ENCODE results near the gene APIP. TPM values are rescaled to one million over a fixed set of nuclear protein-coding genes. Genes with fewer than 3 reads are reported as not detected.

APIP gene
- total and polyA plus RNA-seq, 2 of the 8 experiments (the other 6 are each of a cell fraction or from before 2014, with no cell fraction given) = 10.4 to 25.7 TPM

GRCh38 chr11:34833602-34834001 lies 82.6 kb downstream of the APIP start:
- Histone ChIP-seq H3K4me2 (ENCODE audit: insufficient read depth in 1 of 2, low read depth in 2 of 2, low read length in 2 of 2) (no peak overlapping the region), H3K27me3 (replicated peaks in 1 of 4; ENCODE audit: control insufficient read depth in 3 of 4, extremely low read depth in 1 of 4, insufficient read depth in 3 of 4, low read length in 3 of 4) (no peaks in the 10 kb centered on the region), H3K79me1 (ENCODE audit: low read depth, low read length) (no peaks in the 10 kb centered on the region), H4K8ac (ENCODE audit: extremely low read depth, insufficient read depth, low read length) (no peak overlapping the region), H2BK5ac (ENCODE audit: low read depth, low read length) (no peak overlapping the region), H2BK120ac (replicated peaks; ENCODE audit: low read depth, low read length) (no peak overlapping the region), H2AFZ (ENCODE audit: low read length) (no peak overlapping the region), H4K91ac (replicated peaks; ENCODE audit: insufficient read length, low read length) (no peak overlapping the region), H3K4me1 (replicated peaks in 1 of 4; ENCODE audit: control insufficient read depth in 3 of 4, insufficient read depth in 4 of 4, low read length in 3 of 4) (peaks cover 0 to 4% (median 0%) of the 10 kb centered on the region in 4 experiments; a peak in 2 of 7 replicates), H3K4ac (replicated peaks; ENCODE audit: insufficient read length, low read depth, low read length) (no peak overlapping the region), H4K5ac (ENCODE audit: insufficient read length, low read depth, low read length) (no peak overlapping the region), H3K4me3 (ENCODE audit: extremely low read depth in 1 of 4, insufficient read depth in 2 of 4, low read depth in 3 of 4, low read length in 4 of 4) (no peak overlapping the region), H3K36me3 (ENCODE audit: control insufficient read depth in 2 of 4, insufficient read depth in 4 of 4, low read length in 3 of 4) (no peaks in the 10 kb centered on the region), H2AK5ac (ENCODE audit: low read depth, low read length) (no peak overlapping the region), H3K23me2 (ENCODE audit: low read depth, low read length) (no peaks in the 10 kb centered on the region; the same call in 1 of the 2 replicates), H3K9ac (replicated peaks in 1 of 4; ENCODE audit: extremely low read depth in 1 of 4, low read depth in 3 of 4, low read length in 3 of 4) (no peak overlapping the region), H2BK20ac (ENCODE audit: low read length) (no peak overlapping the region), H3K79me2 (ENCODE audit: control insufficient read depth in 1 of 2, insufficient read depth in 2 of 2, low read length in 2 of 2) (no peaks in the 10 kb centered on the region), H3K14ac (ENCODE audit: insufficient read length) (no peak overlapping the region), H3K9me3 (ENCODE audit: insufficient read depth in 2 of 2, low read depth in 1 of 2, low read length in 1 of 2) (0 out of 4 replicates have a peak, but pooled peaks cover 0 to 2% of the 10 kb centered on the region in 2 experiments), H4K20me1 (replicated peaks in 1 of 2; ENCODE audit: control insufficient read depth in 1 of 2, insufficient read depth in 2 of 2, low read length in 2 of 2) (no peaks in the 10 kb centered on the region), H3K23ac (ENCODE audit: insufficient read length) (no peak overlapping the region), H3K56ac (replicated peaks; ENCODE audit: insufficient read length, low read depth, low read length) (no peak overlapping the region), H2BK15ac (ENCODE audit: low read length) (no peak overlapping the region), H3K18ac (ENCODE audit: extremely low read depth, low read length) (no peak overlapping the region), H3K27ac (ENCODE audit: low read depth, low read length) (no peak overlapping the region), H2BK12ac (ENCODE audit: low read depth, low read length) (no peak overlapping the region)
- DNase-seq (ENCODE audit: low read depth in 1 of 2, low spot score in 2 of 2) = no peak
- CTCF ChIA-PET (ENCODE audit: partially characterized antibody) = interaction anchor here (0.7 to 2.1 kb wide), 3 partner anchors 8 to 248 kb away, joined by 3 to 8 read pairs (median 4); no protein-coding TSS in a partner anchor
- TF ChIP-seq SAP30 (IDR thresholded peaks at IDR 0.05; ENCODE audit: insufficient read depth, insufficient replicate concordance, low read length) = no peak
- no peak for TF ChIP-seq POU5F1 (IDR thresholded peaks at IDR 0.05; ENCODE audit: low read depth, low read length)
- no peak for TF ChIP-seq NRF1 (IDR thresholded peaks at IDR 0.05; ENCODE audit: low read depth, low read length)
- TF ChIP-seq SIRT6 (IDR thresholded peaks at IDR 0.05; ENCODE audit: low read length) = no peak
- TF ChIP-seq EGR1 (IDR thresholded peaks at IDR 0.05; ENCODE audit: borderline replicate concordance, low read depth, low read length) = no peak
- TF ChIP-seq CHD1 (IDR thresholded peaks at IDR 0.05; ENCODE audit: low read depth, low read length) = no peak
- POLR2A ChIA-PET (ENCODE audit: partially characterized antibody) = no interaction called here
- no peak for FAIRE-seq
